DMS114 treated with DMSO at 0.1 percent for 48 hours (cell line): Measurements from ENCODE around the gene GNG8.

ENCODE experiments used
- DNase-seq: peaks from one replicate; lab custom pipeline; 2025; ENCODE audit not compliant: unreplicated experiment; lab: John Stamatoyannopoulos, UW

The GNG8 gene

DNA sequence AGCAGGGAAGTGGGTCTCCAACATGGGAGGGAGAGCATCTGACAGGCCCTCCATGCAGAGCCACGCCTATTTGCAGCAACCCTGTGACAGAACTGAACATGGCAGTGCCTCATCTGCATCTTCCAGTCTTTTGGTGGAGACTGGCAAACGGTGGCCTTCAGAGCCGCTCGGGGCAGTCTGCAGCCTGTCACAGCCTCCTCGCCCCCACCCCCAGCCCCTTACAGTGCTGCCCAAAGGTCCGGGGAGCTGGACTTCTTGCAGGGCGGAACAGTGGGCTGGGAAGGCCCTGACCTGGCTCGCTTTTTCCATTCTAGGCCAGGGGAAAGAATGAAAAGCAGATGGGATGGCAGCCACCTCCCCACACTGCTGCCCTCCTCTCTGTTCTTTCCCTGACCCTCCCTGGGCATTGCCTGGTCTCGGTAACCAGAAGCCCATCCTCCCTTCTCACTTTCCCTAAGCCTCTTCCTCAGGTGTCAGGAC lies 32.2 kb downstream of the GNG8 start:
- no peak for DNase-seq

DNA sequence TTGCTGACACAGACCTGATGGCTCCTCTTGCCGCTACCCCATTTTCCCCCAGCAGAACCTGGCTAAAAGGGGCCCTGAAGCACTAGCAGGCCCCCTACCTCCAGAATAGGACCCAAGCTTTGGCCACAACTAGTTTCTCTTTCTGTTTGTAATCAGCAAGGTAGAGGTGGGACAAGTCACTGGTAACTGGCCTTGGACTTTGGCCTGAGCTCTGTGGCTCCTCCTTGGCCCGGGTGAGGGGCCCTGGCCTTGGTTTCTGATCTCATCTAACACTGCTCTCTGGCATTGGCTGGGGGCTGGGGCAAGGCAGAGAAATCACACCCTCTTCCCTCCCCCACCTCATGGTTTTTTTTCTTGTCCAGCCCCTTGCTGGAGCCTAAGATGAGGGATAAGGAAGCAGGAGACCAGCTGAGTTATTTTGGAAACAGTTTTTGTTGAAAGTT lies 32.8 kb downstream of the GNG8 start:
- no peak for DNase-seq

DNA sequence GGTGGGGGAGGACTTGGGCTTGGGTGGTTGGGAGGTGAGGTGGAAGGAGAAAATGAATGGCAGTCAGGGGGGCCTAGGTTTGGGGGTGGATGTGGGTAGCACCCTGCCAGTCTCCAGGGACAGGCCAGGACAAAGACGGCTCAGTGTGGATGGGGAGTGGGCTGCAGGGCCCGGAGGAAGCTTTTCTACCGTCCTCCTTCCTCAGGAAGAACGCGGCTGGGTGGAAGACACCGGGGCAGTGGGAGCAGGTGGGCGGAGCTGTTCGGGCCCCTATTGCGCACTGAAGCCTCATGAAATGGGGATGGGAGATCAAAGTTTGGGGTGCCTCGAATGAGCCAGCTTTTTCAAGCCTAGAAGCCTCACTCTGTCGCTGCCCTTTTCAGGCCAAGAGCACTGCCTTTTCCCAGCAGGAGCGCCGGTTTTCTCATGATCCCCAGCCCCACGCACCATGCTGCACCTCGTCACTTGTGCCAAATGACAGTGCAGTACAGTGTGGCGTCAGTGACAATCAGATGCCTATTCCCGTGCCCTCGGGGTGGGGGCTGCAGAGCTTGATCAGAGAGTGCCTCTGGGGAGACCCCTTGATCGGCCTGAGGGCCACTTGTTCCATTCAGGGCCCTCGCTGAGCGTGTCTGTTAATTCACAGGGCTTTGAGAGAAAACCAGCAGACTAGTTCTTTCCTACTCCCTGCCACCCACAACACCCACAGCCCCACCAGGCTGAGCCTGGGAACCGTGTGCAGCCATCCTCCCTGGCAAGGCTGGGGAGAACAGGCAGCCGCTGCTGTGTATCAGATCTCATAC lies 33.4 kb downstream of the GNG8 start:
- no peak for DNase-seq

DNA sequence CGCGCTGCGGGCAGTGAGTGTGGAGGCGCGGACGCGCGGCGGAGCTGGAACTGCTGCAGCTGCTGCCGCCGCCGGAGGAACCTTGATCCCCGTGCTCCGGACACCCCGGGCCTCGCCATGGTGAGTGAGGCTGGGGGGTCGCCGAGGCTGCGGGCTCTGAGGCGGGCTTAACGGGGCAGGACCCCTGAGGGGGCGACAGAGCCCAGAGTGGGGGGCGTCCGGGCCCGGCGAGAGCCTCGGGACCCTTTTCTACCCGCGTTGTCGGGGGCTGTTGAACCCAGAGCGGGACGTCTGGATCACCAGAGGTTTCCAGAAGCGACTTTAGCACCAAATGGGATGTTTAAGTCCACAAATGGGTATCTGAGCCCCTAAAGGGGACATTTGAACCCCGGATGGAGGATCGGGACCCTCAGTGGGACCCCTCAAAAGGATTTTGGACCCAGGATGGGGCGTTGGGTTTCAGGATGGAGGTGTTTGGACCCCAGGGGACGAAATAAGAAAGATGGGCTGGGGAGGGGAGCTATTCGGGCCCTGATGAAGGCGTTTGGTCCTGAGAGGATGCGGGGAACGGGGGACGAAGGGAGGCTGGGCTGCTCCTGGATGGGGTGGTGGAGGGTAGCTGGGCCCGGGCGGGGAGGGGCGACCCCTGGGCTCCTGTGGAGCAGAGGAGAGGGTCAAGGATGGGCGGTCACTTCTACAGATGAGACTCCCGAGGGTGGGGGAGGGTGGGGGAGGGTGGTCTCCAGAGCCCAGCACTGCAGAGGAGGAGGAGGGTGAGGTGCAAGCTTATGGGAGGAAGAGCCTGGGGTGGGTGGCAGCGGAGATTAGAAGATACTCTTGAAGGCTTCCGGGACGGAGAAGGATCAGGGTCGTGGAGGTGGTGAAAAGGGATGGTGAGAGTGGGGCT lies 34.4 kb downstream of the GNG8 start, which contains the start of gene CALM3:
Gene CALM3 (plus strand): TSS at position 13 of the 907 bp plus-strand sequence. CDS start 105 bp downstream, at position 118.
- DNase-seq = no peak

DNA sequence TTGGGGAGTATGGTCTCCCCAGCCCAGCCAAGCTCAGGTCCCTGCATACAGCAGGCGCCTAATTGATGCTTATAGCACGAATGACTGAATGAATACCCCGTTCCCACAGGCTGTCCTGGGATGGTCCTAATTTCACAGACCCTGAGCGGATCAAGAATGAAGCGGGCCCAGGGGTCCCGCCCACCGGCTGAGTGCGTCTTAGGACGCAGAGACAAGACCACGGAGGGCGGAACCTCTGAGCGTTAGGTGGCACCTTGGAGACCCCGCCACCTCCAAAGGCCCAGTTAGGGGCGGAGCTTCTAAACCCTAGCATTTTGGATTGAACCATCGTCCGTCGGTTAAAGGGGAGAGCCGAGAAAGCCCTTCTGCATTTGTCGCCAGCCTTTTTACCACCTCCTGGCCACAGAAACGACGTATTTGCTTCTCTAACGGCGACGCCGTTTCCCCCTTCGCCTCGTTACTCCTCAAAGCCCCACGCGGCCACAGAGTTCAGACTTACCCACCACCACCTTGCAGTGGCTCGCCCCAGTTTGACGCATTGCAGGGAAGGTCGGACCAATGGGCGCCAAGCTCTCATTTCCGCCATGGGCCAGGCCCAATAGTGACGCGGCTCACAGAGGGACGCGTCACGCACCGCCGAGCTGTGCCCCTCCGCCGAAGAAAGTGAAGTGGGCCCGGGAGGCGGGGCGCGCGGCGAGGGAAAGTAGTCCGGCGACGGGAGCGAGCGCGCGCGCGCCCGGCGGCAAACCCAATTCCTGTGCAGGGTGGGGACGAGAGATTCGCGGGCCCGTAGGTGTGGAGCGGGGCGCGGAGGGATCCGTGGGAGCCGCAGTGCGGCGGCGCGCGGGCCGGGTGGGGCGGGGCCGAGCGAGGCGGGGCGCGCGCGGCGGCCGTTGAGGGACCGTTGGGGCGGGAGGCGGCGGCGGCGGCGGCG lies 35.4 kb downstream of the GNG8 start:
- peak; percentile 72 for DNase-seq

DNA sequence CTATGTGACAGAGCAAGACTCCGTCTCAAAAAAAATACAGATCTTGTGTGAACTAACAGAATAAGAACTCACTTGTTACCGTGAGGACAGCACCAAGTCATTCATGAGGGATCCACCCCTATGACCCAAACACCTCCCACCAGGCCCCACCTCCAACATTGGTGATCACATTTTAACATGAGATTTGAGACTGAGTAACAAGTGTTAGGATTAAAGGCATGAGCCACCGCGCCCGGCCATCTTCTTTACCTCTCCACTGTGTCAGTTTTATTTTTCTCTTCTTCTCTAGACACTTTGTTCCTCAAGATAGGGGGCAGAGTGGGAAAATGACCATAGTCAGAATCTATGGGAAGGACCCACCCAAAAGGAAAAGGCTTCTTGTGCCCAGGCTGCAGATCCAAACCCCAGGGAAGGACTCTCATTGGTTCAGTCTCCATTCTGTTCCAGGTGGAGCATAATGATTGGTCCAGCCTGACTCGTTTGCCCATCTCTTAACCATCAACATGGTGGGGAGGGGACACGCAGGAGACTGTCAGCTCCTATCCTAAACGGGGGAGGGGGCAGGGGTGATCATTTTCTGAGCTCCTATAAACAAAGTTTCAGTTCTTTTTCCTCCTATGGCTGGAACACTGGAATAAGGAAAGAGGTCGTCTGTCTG lies 36.2 kb downstream of the GNG8 start:
- no peak for DNase-seq

DNA sequence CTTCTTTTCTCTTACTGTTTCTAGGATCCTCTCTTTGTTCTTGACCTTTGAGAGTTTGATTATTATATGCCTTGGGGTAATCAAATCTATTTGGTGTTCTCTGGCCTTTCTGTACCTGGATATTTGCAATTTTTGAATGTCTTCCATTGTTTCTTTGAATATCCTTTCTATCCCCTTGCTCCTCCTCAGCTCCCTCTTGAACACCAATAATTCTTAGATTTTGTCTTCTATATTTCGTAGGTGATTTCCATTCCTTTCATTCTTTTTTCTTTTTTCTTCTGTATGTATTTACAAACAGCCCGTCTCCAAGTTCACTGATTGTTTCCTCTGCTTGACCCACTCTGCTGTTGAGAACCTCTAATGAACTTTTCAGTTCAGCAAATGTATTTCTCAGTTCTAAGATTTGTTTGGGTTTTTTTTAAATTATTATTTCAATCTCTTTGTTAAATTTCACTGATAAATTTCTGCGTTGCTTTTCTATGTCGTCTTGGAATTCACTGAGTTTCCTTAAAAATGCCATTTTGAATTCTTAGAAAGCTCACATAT lies 37.6 kb downstream of the GNG8 start:
- no peak for DNase-seq

DNA sequence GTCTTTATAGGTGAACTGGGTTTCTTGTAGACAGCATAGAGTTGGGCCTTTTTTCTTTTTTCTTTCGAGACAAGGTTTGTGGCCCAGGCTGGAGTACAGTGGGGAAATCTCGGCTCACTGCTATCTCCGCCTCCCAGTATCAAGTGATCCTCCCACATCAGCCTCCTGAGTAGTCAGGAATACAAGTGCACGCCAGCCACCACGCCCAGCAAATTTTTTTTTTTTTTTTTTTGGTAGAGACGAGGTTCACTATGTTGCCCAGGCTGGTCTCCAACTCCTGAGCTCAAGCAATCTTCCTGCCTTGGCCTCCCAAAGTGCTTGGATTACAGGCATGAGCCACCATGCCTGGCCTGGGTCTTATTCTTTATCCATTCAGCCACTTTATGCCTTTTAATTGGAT lies 40.0 kb downstream of the GNG8 start:
- no peak for DNase-seq

DNA sequence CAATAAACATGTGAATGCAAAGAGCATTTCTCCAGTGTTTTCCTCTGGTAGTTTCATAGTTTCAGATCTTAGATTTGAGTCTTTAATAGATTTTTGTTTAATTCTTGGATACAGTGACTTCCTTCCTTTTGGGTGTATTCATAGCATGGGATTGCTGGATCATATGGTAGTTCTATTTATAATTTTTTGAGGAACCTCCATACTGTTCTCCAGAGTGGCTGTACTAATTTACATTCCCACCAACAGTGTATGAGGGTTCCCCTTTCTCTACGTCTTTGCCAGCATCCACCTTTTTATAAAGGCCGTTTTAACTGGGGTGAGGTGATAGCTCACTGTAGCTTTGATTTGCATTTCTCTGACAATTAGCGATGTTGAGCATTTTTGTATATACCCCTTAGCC lies 44.1 kb downstream of the GNG8 start:
- DNase-seq = no peak

DNA sequence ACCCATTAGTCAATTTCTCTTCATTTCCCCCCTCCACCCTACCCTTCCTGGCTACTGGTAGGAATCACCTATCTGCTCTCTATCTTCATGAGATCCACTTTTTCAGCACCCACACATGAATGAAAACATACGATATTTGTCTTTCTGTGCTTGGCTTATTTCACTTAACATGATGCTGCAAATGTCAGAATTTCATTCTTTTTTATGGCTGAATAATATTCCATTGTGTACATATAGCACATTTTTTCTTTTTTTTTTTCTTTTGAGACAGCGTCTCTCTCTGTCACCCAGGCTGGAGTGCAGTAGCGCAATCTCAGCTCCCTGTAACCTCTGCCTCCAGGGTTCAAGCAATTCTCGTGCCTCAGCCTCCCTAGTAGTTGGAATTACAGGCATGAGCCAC lies 44.7 kb downstream of the GNG8 start:
- DNase-seq = no peak

DNA sequence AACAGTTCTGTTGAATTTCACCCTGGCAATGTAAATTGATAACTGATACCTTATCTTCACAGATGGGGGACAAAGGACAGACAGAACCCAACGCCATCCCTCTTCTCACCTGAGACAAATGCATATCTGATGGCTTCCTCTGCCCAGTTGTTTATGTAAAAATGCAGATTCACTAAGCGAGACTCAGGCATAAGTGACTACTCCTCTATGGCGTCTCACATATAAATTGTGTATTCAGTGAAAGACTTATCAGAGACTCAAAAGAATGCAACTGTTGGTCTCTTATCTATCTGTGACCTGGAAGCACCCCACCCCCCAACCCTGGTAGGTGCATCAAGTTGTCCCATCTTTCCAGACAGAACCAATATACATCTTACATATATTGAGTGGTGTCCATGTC lies 48.1 kb downstream of the GNG8 start:
- DNase-seq = no peak

DNA sequence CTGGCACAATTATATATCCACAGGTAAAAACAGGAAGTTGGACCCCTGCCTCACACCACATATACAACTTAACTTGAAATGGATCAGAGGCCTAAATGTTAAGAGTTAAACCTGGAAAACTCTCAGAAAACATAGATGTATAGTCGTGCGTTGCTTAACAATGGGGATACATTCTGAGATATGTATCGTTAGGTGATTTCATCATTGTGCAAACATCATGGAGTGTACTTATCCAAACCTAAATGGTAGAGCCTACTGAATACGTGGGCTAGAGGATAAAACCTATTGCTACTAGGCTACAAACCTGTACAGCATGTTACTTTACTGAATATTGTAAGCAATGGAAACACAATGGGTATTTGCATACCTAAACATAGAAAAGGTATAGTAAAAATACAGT lies 49.7 kb downstream of the GNG8 start:
- DNase-seq = no peak

DNA sequence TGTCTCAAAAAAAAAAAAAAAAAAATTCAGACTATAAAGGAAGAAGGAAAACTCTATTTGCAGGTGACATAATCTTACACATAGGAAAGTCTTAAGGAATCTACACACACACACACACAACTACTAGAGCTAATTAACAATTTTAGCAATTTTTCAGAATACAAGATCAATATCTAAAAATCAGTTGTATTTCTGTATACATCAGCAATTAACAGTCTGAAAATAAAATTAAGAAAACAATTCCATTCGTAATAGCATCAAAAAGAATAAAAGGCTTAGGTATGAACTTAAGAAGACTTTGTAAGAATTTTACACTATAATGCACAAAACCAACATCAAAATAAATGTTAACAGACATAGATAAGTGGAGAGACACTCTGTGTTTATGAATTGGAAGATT lies 50.5 kb downstream of the GNG8 start:
- DNase-seq = no peak
